Glomerular visceral epithelial cell (primary cell): ENCODE data around the gene DSTN.

Source experiments
- DNase-seq: peaks from one replicate; pipeline ENCODE4 v3.0.0-alpha.2; 2016; ENCODE audit errors: extremely low spot score

DSTN gene

GRCh38 chr20:17580895-17581294, 11.0 kb downstream of the DSTN start:
- no peak for DNase-seq

DNA sequence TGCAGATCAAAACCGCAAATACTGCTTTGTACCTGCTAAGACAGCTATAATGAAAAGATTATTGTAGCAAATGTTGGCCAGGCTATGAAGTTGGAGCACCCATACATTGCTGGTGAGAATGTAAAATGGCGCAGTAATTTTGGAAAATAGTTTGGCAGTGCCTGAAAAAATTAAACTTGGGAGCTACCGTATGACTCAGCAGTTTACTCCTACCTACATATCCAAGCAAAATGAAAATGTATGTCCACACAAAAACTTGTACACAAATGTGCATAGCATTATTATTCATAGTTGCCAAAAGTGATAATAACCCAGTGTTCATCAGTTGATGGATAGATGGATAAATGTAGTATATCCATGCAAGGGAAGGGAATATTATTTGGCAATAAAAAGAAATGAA, 13.3 kb downstream of the DSTN start:
- no peak for DNase-seq

GRCh38 chr20:17584689-17585088, 14.8 kb downstream of the DSTN start:
- DNase-seq = no peak

DNA sequence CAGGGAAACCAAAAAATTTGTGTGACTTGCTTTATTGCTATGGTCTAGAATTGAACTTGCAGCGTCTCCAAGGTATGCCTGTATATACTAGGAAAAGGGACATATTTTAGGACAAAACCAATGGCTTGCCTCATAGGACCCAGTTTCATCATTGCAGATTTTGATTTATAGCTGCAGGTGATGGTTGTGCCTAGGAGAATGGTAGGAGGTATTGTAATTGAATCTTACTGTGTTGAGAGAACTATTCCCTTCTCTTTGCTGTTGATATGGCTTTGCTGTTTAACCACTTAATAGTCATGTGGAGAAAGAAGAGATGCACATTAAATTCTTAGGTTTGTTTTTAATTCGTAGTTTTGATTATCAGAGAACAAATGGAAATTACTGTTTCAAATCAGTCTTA, 16.4 kb downstream of the DSTN start:
- no peak for DNase-seq

DNA sequence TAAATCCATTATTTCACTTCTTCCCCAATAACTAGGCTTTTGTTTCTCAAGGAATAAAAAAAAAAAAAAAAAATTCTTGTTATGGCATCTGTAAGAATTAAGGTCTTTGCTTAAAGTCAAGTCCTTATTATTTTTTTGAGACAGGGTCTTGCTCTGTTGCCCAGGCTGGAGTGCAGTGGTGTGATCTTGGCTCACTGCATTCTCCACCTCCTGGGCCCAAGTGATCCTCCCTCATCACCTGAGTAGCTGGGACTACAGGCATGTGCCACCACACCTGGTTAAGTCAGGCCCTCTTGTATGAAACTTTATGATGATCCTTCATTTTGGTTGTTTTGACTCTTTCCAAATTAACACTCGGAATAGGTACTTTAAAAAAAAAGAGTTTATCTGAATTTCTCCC, 17.3 kb downstream of the DSTN start:
- no peak for DNase-seq

DNA sequence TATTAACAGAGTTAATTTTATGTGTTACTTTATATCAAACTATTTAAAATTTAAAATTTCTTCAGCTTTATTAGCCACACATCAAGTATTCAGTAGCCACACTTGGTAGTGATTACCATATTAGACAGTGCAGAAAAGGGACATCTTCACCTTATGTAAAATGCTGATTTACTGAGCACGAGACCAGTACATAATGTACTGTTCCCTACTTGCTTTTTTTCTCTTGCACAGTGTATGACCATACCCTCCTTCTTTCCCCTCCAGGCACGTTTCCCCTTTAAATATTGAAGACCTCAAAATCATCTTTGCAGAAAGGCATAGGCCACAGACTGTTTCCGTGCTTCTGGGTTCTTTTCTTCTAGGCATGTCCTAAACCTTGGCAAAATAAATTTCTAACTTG, 17.9 kb downstream of the DSTN start:
- no peak for DNase-seq

DNA sequence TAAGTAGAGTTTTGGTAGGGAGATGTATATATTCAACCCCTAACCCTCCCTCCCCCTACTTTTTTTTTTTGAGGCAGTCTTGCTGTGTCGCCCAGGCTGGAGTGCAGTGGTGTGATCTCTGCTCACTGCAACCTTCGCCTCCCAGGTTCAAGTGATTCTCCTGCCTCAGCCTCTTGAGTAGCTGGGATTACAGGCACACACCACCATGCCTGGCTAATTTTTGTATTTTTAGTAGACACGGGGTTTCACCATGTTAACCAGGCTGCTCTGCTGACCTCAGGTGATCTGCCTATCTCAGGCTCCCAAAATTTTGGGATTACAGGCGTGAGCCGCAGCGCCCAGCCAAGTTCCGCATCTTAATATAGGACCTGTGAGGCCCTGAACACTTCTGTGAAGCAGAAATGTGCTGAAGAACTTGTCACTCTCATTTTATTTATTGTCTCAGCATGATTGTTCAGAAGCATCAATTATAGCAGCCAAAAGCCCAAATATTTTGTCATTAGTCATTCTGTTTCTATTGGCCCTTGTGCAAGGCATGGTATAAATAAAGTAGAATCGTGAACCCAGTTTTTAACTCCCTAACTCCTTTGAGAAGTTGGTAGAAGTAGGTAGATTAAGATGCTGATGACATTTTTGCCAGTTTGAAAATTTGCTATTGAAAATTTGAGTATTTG, 19.4 kb downstream of the DSTN start:
- no peak for DNase-seq

DNA sequence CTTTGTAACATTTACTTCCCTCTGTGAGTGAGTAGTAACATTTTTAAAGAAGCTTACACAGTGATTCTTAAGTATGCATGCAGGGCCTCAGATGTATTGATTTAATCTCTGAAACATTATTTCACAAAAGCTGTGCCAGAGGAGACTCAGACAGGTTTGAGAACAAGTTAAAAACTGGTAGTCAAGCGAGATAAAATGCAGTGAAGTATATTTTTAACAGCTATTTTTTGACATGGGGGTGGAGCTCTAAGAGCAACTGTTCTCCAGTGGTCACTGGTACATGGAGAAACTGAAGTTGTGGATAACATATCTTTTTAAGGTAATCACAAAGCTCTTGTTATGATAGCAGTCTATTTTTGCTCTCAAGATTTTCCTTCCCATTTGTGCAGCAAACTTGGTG, 20.4 kb downstream of the DSTN start:
- no peak for DNase-seq

- no peak for DNase-seq
Measured at GRCh38 chr20:17593902-17594301, 24.0 kb downstream of the DSTN start.

DNA sequence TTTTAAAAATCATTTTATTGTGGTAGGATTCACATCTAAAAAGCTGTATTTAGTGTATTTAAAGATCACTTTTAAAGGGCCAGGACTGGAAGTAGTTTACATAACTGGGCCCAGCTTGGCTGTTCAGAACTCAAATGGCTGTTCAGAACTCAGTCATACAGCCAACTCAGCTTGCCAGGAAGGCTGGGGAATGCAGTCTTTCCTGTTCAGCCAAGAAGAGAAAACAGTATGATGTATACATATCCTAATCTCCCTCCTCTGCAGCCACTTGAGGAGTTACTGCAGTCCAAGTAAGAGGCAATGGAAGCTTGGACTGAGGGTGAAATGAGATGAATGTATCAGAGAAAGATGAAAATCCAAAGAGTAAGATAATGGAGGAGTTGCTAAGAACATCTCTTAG, 24.6 kb downstream of the DSTN start:
- DNase-seq = no peak

DNA sequence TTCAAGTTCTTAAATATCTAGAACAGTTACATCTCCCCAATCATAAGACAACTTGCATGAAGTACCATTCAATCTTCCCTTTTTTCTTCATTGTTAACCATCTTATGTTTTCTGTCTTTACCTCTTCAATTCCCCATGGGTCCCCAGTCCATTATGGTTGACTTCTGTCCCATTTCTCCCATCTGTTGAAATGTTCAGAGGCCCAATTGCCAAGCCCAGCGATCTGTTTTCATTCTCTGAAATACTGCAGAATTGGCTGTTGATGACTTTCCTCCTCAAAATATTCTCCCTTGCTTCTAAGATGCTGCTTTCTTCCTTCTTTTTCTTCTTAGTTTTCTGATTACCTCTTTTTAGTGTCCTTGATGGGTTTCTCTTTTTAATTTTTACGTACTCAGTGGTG, 26.0 kb downstream of the DSTN start:
- no peak for DNase-seq

DNA sequence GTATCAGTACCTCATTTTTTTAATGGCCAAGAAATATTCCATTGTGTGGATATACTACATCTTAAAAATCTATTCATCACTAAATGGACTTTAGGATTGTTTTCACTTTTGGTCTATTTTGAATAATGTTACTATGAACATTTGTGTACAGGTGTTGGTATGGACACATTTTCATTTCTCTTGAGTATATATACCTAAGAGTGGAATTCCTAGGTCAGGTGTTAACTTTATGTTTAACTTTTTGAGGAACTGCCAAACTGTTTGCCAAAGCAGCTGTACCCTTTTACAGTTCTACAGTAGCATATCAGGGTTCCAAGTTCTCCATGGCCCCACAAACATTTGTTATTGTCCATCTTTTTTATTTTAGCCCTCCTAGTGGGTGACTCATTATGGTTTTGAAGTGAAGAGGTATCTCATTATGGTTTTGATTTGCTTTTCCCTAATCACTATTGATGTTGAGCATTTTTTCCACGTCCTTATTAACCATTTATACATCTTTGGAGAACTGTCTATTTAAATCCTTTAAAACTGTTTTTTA, 28.2 kb downstream of the DSTN start:
- DNase-seq = no peak

GRCh38 chr20:17601957-17602356, 32.1 kb downstream of the DSTN start:
- DNase-seq = no peak

DNA sequence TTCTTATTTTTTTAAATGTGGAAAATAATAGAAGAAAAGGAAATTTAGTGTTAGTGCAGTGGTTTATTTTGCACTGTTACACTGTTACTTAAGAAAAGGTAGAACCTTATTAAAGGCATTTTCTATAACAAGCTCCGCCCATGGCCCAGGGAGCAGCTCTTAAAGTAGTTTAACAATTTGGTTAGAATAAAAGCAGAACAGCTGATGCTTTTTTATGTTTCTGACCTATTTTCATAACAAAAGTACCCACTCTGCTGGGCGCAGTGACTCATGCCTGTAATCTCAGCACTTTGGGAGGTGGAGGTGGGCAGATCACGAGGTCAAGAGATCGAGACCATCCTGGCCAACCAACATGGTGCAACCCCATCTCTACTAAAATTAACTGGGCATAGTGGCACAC, 32.6 kb downstream of the DSTN start:
- no peak for DNase-seq

- no peak for DNase-seq
Measured at GRCh38 chr20:17605131-17605660, 35.3 kb downstream of the DSTN start.

DNA sequence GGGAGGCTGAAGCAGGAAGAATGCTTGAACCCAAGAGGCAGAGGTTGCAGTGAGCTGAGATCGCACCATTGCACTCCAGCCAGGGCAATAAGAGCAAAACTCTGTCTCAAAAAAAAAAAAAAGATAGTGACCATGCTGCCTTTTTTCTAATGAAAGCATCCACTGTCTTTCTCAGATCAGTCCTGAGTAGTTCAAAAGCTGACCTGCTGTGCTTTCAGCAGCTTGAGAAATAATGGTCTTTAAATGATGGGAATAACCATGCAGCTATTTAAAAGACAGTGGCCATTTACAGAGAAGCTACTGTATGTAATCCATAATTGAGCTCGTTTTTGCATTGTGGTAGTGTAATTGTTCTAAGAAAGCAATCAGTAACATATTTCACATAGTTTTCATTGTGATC, 36.1 kb downstream of the DSTN start:
- DNase-seq = no peak

- DNase-seq = no peak
Measured at GRCh38 chr20:17608701-17609497, 39.0 kb downstream of the DSTN start.

DNA sequence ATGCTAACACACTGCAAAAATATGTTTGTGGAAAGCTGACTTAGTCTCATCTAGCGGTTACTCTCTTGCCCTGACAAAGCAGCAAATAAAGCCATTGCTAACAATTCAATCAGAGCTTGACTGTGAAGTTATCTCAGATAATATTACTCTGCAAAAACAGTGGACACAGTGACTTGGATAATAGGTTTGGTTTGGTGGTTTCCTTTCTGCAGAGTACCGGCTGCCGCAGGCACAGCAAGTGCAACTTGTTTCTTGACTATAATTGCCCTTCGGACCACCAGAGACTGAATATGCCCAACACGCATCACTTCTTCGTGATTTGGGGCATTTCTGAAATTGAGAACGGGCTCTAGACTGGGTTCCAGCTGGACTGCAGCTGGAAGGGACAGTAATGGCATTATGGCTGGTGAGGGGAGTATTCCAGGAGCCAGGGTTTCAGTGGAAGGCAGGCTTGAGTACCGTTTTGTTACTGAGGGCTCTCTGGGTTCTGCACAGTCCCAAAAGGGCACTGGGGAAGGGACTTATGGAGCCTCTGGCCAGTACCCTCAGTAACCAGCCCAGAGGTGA, 40.0 kb downstream of the DSTN start:
- no peak for DNase-seq

- DNase-seq = no peak
Measured at GRCh38 chr20:17610566-17611289, 40.9 kb downstream of the DSTN start.

DNA sequence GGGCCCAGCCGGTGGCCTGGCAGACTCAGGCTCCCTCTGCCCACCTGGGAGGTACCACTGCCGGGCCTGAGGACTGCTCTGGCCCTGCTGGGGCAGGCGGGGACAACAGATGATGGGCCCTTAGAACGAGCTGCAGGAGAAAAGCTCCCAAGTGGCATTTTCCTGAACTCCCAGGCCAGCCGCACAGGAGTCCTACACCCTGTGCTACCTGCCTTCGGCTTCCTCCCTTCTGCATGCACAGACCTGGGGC, 41.3 kb downstream of the DSTN start:
- no peak for DNase-seq

GRCh38 chr20:17611540-17612286, 41.8 kb downstream of the DSTN start:
- DNase-seq = peak; percentile 56
